GM21381 (cell line): ENCODE measurements around the gene LCN12.

ENCODE experiments used
- ATAC-seq: cut with Tn5 transposase; IDR thresholded peaks from one replicate; pipeline ENCODE4 v1.9.1; 2021; ENCODE audit warnings: mild to moderate bottlenecking, moderate library complexity; ENCODE audit not compliant: unreplicated experiment

LCN12 gene

GRCh38 chr9:136926749-136927148 lies 25.3 kb upstream of the LCN12 start:
- ATAC-seq = no peak

GRCh38 chr9:136927343-136928271 lies 24.5 kb upstream of the LCN12 start:
- no peak for ATAC-seq

GRCh38 chr9:136928591-136928990 lies 23.5 kb upstream of the LCN12 start:
- ATAC-seq = no peak

- ATAC-seq = no peak
Observed at GRCh38 chr9:136930014-136930413, 22.1 kb upstream of the LCN12 start.

- no peak for ATAC-seq
Observed at GRCh38 chr9:136931611-136932130, 20.4 kb upstream of the LCN12 start.

- no peak for ATAC-seq
Observed at GRCh38 chr9:136934277-136934676, 17.8 kb upstream of the LCN12 start.

- no peak for ATAC-seq
Observed at GRCh38 chr9:136935651-136936050, 16.4 kb upstream of the LCN12 start.

- no peak for ATAC-seq
Observed at GRCh38 chr9:136936645-136937170, 15.4 kb upstream of the LCN12 start.

- ATAC-seq = no peak
Observed at GRCh38 chr9:136937186-136938001, 14.7 kb upstream of the LCN12 start.

- ATAC-seq = no peak
Observed at GRCh38 chr9:136939431-136939995, 12.6 kb upstream of the LCN12 start.

GRCh38 chr9:136939996-136940525 lies 12.0 kb upstream of the LCN12 start:
- ATAC-seq = no peak

GRCh38 chr9:136940526-136941230 lies 11.4 kb upstream of the LCN12 start:
- ATAC-seq = no peak

GRCh38 chr9:136941231-136942111 lies 10.6 kb upstream of the LCN12 start:
- ATAC-seq = no peak

GRCh38 chr9:136942112-136942880 lies 9.8 kb upstream of the LCN12 start:
- ATAC-seq = no peak

GRCh38 chr9:136942881-136943230 lies 9.2 kb upstream of the LCN12 start:
- no peak for ATAC-seq

- ATAC-seq = no peak
Observed at GRCh38 chr9:136943291-136944211, 8.5 kb upstream of the LCN12 start.

- ATAC-seq = peak; percentile 31
Observed at GRCh38 chr9:136944212-136944518, 7.9 kb upstream of the LCN12 start.
